Testis (tissue), 3 donors: Measurements from ENCODE around the gene PRDX2. TPM values are rescaled to one million over a fixed set of nuclear protein-coding genes. Genes with fewer than 3 reads are reported as not detected.
A peak's percentile ranks its signal among the peaks of the same experiment; 100 is the strongest.

Source experiments
- DNase-seq: peaks from one replicate; pipeline ENCODE4 v3.0.0-alpha.2; 2019
- H3K27ac ChIP-seq, 2 donors: fragments of 200-600 bp; sonication (generic); one replicate each; pipeline ENCODE4 v1.5.1; 2019
- H3K27me3 ChIP-seq: fragments of 200-600 bp; sonication (generic); one replicate; pipeline ENCODE4 v1.5.1; 2019
- H3K36me3 ChIP-seq: fragments of 200-600 bp; sonication (generic); one replicate; pipeline ENCODE4 v1.5.1; 2017; ENCODE audit warnings: low read depth; ENCODE audit errors: missing control alignments
- H3K4me1 ChIP-seq: fragments of 200-600 bp; sonication (generic); one replicate; pipeline ENCODE4 v1.5.1; 2019
- H3K4me3 ChIP-seq, 2 donors: fragments of 200-600 bp; sonication (generic); one replicate each; pipeline ENCODE4 v1.5.1; 2017 to 2019
- H3K9me3 ChIP-seq: fragments of 200-600 bp; sonication (generic); one replicate; pipeline ENCODE4 v1.5.1; 2017
- POLR2A ChIP-seq: fragments of 450-650 bp; IDR thresholded peaks from one replicate; pipeline ENCODE4 v1.6.1; 2017; ENCODE audit warnings: antibody characterized with exemption, mild to moderate bottlenecking, moderate library complexity
- WGBS, 2 donors: methylation state at CpG; one replicate each; pipeline ENCODE4 v1.1.5; 2018; 5-methylcytosine and 5-hydroxymethylcytosine counted together
- intact Hi-C: fragments of 100-400 bp; cut with DNase I; formaldehyde crosslinking; loops from one replicate; pipeline ENCODE4 v1.15.1; 2023; ENCODE audit warnings: low total_unique reads
- polyA plus RNA-seq: library from polyadenylated mRNA; stranded (reverse); fragments of 350-450 nt; fragmentation: Illumina TruSeq; extraction: RNeasy Lipid Tissue Mini Kit (QIAGEN cat#74804); gene quantifications from one replicate; pipeline ENCODE4 v1.2.3, GENCODE V29; 2014; ENCODE audit warnings: low read depth, low replicate concordance; ENCODE audit not compliant: insufficient read depth
- total RNA-seq, 2 donors: library from RNA; depleted of rRNA; stranded (reverse); fragments of >200 nt; gene quantifications; one replicate each; pipeline ENCODE4 v1.2.3, GENCODE V29; 2016
- TF ChIP-seq, protein P1 (sequence below), 3 experiments: fragments of 450-650 bp in 2 of 3; fragments of 200-600 bp in 1 of 3; sonication (generic) in 1 of 3; IDR thresholded peaks; one replicate each; pipeline ENCODE4 v1.5.1; 2016 to 2019; ENCODE audit warnings: antibody characterized with exemption in 3 of 3, mild to moderate bottlenecking in 2 of 3, moderate library complexity in 1 of 3

The PRDX2 gene
- total and polyA plus RNA-seq, 3 donors from 2014 or later, result 72.1 to 117 (median 87.1) TPM

DNA sequence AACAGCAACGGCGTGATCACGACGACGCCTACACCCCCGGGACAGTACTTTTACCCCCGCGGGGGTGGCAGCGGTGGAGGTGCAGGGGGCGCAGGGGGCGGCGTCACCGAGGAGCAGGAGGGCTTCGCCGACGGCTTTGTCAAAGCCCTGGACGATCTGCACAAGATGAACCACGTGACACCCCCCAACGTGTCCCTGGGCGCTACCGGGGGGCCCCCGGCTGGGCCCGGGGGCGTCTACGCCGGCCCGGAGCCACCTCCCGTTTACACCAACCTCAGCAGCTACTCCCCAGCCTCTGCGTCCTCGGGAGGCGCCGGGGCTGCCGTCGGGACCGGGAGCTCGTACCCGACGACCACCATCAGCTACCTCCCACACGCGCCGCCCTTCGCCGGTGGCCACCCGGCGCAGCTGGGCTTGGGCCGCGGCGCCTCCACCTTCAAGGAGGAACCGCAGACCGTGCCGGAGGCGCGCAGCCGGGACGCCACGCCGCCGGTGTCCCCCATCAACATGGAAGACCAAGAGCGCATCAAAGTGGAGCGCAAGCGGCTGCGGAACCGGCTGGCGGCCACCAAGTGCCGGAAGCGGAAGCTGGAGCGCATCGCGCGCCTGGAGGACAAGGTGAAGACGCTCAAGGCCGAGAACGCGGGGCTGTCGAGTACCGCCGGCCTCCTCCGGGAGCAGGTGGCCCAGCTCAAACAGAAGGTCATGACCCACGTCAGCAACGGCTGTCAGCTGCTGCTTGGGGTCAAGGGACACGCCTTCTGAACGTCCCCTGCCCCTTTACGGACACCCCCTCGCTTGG is 9.3 kb downstream of the PRDX2 start:
- WGBS, 2 donors, result 1% methylated on average over 15 to 81 of the region's 84 CpGs

DNA sequence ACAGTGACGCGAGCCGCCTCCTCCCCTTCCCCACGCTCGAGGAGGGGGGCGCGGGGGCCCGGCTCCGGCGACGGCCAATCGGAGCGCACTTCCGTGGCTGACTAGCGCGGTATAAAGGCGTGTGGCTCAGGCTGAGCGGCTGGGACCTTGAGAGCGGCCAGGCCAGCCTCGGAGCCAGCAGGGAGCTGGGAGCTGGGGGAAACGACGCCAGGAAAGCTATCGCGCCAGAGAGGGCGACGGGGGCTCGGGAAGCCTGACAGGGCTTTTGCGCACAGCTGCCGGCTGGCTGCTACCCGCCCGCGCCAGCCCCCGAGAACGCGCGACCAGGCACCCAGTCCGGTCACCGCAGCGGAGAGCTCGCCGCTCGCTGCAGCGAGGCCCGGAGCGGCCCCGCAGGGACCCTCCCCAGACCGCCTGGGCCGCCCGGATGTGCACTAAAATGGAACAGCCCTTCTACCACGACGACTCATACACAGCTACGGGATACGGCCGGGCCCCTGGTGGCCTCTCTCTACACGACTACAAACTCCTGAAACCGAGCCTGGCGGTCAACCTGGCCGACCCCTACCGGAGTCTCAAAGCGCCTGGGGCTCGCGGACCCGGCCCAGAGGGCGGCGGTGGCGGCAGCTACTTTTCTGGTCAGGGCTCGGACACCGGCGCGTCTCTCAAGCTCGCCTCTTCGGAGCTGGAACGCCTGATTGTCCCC is 10.1 kb downstream of the PRDX2 start, which contains the start of gene JUNB:
TSS of gene JUNB (plus strand) at position 142 of the 706 bp plus-strand sequence. CDS start at position 428, 286 bp downstream.
- intact Hi-C loops, result loop anchor here (10.0 kb wide), 1 partner anchor 57 kb away; the partner anchor contains the start of genes GET3 and TRIR
- no peaks in the 10 kb centered on the region for H3K9me3 ChIP-seq
- H3K4me3 ChIP-seq, result peak within 1 kb of the TSS; percentile 75 to 88
- 0% methylated on average over 39 of the region's 73 CpGs; no CpG with 5 or more reads in 1 of the 2 donors for WGBS, 2 donors
- H3K36me3 ChIP-seq, result no peaks in the 10 kb centered on the region
- peak; percentile 100 for TF ChIP-seq POLR2A
- TF ChIP-seq, protein P1, sequence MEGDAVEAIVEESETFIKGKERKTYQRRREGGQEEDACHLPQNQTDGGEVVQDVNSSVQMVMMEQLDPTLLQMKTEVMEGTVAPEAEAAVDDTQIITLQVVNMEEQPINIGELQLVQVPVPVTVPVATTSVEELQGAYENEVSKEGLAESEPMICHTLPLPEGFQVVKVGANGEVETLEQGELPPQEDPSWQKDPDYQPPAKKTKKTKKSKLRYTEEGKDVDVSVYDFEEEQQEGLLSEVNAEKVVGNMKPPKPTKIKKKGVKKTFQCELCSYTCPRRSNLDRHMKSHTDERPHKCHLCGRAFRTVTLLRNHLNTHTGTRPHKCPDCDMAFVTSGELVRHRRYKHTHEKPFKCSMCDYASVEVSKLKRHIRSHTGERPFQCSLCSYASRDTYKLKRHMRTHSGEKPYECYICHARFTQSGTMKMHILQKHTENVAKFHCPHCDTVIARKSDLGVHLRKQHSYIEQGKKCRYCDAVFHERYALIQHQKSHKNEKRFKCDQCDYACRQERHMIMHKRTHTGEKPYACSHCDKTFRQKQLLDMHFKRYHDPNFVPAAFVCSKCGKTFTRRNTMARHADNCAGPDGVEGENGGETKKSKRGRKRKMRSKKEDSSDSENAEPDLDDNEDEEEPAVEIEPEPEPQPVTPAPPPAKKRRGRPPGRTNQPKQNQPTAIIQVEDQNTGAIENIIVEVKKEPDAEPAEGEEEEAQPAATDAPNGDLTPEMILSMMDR (IDR thresholded peaks at IDR 0.05), result peak in 1 of 3 experiments; percentile 9
- peaks cover 43% of the 10 kb centered on the region for H3K4me1 ChIP-seq
- no peaks in the 10 kb centered on the region for H3K27me3 ChIP-seq
- peak within 1 kb of the TSS; percentile 93 to 98 for H3K27ac ChIP-seq
- DNase-seq, result peak; percentile 96

More for the DNA sequence above, 9.3 kb downstream of the PRDX2 start:
- H3K27me3 ChIP-seq, result no peaks in the 10 kb centered on the region
- peak overlapping the region; percentile 75 to 88 for H3K4me3 ChIP-seq
- H3K36me3 ChIP-seq, result no peaks in the 10 kb centered on the region
- H3K4me1 ChIP-seq, result peaks cover 36% of the 10 kb centered on the region
- H3K9me3 ChIP-seq, result no peaks in the 10 kb centered on the region
- intact Hi-C loops, result loop anchor here (10.0 kb wide), 1 partner anchor 57 kb away; the partner anchor contains the start of genes GET3 and TRIR
- DNase-seq, result peak; percentile 73
- no peak for TF ChIP-seq POLR2A
- TF ChIP-seq, protein P1 (IDR thresholded peaks at IDR 0.05), result no peak
- peak overlapping the region; percentile 93 to 98 for H3K27ac ChIP-seq

DNA sequence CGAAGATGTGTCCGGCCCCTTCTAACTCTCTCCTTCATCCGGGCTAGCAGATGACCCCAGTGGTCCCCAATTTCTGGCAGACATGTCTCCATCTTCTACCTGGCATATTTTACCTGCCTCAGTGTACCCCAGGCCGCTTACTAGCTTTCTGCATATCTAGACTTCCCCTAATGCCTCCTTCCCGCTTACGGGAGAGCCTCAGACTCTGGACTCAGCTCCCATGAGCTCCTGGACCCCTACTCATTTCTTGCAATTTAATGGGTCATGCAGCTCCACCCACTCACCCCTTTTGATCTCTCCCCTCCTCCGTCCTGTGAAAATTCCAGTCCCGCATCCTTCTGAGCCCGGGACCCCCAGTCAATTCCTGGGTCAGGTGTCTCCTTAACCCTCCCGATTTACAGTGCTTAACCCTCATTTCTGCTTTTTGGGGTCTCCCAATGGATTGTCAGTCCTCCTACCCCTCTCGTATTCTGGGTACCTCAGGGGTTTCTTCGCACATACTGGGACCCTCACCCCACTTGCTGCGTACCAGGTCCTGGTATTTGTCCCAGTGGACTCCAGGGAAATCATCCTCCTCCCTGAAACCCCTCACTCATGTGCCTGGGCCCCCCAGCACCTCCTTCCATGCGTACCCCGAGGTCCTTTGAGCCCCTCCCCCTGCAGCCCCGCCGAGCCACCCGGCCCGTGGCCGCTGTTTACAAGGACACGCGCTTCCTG is 10.8 kb downstream of the PRDX2 start:
- H3K4me1 ChIP-seq, result peaks cover 45% of the 10 kb centered on the region
- H3K27ac ChIP-seq, result peak overlapping the region; percentile 93 to 98
- H3K9me3 ChIP-seq, result no peaks in the 10 kb centered on the region
- WGBS, 2 donors, result 1% methylated on average over 15 to 22 of the region's 22 CpGs
- TF ChIP-seq, protein P1 (IDR thresholded peaks at IDR 0.05), result no peak
- TF ChIP-seq POLR2A, result no peak
- intact Hi-C loops, result loop anchor here (10.0 kb wide), 1 partner anchor 56 kb away; the partner anchor contains the start of genes GET3 and TRIR
- peak overlapping the region; percentile 60 to 88 for H3K4me3 ChIP-seq
- no peaks in the 10 kb centered on the region for H3K36me3 ChIP-seq
- no peaks in the 10 kb centered on the region for H3K27me3 ChIP-seq
- no peak for DNase-seq

DNA sequence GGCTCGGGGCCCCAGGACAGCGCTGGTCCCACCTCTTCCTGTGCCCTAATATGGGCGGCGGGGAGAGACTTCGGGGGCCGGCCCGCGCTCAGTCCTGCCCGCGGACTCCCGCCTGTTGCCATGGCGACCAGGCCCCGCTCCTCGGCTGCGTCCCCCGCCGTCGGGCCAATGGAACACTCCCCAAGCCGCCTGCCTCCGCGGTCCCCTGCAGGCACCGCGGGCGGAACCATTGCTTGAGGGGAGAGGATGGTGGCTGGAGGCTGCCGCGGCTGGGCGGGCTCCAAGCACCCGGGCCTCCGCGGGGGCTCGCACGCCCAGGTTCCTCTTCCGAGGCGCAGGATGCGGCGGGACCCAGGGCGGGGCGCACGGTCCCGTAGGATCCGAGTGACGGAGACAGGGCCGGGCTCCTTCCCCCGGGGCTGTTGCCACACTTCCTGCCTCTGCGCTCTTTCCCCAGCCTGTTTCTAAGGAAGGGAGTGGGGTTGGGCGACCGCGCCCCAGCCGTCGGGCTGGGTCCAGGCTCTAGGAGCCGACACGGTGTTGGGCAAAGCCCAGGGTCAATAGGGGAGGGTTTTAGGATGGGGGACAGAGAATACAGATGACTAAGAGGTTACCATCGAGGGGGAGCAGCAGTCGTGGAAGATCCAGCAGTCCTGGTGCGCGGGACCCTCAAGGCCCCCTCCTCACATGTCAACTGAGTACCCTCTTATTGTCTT is 11.5 kb downstream of the PRDX2 start:
- H3K4me1 ChIP-seq, result peaks cover 46% of the 10 kb centered on the region
- WGBS, 2 donors, result 1 to 8% methylated on average over 4 to 37 of the region's 56 CpGs

More for the DNA sequence above, 11.5 kb downstream of the PRDX2 start:
- DNase-seq, result peak; percentile 97
- H3K27me3 ChIP-seq, result no peaks in the 10 kb centered on the region
- peak overlapping the region; percentile 93 to 98 for H3K27ac ChIP-seq
- no peaks in the 10 kb centered on the region for H3K36me3 ChIP-seq
- no peaks in the 10 kb centered on the region for H3K9me3 ChIP-seq
- TF ChIP-seq POLR2A, result peak; percentile 36
- TF ChIP-seq, protein P1 (IDR thresholded peaks at IDR 0.05), result no peak
- peak overlapping the region; percentile 60 to 88 for H3K4me3 ChIP-seq
- intact Hi-C loops, result loop anchor here (10.0 kb wide), 1 partner anchor 55 kb away; the partner anchor contains the start of genes GET3 and TRIR
